Urothelium cell line (cell line): ENCODE measurements around the gene POP7.
A peak's percentile ranks its signal among the peaks of the same experiment; 100 is the strongest.

ENCODE experiments used
- DNase-seq: peaks from one replicate; pipeline ENCODE4 v3.0.0; 2011; ENCODE audit warnings: low spot score, mixed read lengths
- FAIRE-seq: peaks from 2 replicates; lab custom pipeline; 2011; peaks lifted over from hg19 to GRCh38; lab: Jason Lieb, UNC

POP7 gene

DNA sequence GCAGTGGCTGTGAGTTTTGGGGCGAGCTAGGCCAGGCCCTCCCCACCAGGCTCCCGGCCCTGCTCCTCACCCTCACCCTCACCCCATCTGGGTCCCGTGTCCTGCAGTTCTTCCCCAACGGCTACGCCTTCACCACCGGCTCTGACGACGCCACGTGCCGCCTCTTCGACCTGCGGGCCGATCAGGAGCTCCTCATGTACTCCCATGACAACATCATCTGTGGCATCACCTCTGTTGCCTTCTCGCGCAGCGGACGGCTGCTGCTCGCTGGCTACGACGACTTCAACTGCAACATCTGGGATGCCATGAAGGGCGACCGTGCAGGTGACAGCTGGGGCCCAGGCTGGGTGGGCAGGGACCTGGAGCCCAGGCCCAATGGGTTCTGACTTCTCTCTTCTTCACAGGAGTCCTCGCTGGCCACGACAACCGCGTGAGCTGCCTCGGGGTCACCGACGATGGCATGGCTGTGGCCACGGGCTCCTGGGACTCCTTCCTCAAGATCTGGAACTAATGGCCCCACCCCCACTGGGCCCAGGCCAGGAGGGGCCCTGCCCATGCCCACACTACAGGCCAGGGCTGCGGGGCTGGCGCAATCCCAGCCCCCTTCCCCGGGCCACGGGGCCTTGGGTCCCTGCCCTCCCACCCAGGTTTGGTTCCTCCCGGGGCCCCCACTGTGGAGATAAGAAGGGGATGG is 27.5 kb upstream of the POP7 start:
- FAIRE-seq (peak; percentile 61), DNase-seq (no peak)

DNA sequence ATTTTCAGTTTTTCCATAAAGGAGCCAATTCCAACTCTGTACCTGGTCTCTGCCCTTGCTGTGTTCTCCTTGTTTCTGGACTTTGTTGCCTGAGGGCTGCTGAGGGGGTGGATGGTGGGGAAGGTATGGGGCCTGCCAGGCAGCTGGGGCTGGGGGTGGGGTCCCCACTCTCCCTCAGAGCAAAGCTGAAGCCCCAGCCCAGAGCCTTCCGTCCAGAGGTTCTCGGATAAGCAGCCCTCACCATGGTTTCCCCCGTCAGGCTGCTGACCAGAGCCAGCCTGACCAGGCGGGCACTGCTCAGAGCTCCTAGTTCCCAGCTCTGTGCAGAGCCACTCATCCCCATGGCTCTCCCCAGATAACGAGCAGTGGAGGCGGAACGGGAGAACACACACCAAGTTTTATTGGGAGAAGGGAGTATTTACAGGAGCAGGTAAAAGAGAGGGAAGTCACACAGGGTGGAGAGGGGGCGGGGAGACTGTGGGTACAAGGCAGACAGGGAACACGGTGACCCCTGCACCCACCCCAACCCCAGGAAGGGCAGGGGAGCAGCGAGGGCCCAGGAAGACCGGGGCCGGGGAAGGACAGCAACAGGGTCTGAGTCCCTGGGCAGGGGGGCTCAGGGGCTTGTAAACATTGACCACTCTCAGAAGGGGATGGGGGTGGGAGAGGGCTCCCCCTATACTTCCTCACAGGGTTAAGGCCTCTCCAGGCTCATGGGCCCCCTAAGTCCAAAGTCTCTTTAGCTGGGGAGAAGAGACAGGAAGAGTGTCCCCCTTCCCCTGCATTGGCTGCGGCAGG is 26.6 kb upstream of the POP7 start:
- no peak for DNase-seq
- FAIRE-seq = no peak

DNA sequence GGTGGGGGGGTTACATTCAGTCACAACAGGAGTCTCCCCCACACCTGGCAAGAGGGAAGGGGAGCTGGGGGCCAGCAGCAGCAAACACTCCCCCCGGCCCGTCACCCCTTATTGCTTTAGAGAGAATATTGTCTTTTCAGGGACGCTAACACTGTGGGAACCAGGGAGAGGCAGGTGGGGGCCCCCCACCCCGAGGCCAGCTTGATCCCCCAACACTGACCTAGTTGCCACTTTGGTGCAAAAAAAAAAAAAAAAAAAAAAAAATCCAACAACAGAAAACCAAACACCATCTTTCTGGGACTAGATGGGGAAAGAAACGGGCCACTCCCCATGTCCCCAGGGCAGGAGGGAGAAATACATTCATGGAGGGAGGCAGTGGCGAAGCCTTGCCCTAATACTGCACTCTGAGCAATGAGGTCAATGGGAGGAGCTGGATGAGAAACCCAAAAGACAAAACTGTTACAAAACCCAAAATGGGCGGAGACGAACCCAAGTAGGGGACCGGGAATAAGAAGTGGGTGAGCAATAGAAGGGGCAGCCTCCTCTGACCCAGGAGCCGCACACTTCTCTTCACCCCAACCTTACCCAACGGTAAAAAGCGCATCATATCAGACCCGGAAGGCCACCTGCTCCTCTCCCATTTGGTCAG is 25.9 kb upstream of the POP7 start:
- FAIRE-seq = peak; percentile 42
- no peak for DNase-seq

DNA sequence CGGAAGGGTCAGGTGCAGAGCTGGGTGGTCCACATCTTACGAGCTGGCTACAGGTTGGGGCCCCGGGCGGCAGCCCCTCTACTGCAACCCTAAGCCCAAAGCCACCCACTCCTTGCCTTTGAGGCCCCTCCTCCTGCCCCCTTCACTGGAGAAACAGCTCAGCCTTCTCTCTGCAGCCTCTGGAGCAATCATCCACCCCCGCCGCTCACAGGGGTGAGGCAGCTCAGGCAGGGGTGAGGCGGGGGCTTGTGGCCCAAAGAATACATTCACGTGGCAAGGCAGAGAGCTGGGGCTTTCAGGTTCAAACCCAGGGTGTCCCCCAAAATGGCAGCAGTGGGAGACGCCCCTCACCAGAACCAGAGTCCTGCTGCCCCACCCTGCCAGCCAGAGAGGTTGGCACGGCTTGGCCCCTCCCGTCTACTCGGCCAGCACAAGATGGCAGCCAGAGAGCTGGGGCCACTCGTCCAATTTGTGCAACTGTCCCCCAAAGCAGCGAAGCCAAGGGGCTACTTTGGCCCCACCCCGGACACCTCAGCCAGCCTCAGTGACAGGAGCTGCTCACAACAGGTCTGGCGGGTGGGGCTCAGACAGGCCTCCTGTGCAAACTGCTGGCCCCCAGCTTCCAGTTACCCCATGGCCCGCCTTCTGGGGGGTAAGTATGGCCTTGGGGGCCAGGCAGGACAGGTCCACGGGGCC is 25.2 kb upstream of the POP7 start:
- FAIRE-seq (peak; percentile 40), DNase-seq (no peak)

DNA sequence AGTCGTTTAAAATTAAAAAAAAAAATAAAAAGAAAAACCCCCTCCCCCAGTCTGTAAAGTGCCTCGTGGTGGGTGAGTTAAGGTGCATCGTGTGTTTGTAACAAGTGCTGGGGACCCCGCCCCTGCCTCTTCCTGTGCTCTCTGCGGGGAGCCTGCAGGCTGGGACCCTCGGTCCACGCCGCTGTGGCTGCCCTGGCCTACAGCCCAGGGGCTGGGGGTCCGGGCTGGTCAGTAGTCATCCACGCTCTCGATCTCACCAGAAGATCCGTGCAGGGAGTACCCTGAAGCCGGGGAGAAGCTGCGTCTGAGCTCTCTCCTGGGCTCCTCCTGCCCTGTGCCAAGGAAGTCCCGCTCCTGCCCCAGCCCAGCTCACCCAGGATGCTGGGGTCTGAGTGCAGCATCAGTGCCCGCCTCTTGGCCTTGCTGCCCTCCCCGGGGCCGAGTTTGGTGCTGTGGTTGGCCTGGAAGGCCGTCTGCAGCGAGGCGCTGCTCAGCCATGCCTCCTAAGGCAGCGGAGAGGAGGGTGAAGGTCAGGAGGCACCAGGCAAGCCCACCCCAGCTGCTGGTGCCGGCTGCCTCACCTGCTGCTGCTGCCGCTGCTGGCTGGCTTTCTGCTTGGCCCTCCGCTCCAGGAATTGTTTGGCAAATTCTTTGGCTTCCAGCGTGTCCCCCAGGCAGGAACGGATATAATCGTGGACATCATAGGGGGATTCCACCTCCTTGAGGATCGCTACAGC is 24.3 kb upstream of the POP7 start:
- FAIRE-seq (no peak), DNase-seq (no peak)

DNA sequence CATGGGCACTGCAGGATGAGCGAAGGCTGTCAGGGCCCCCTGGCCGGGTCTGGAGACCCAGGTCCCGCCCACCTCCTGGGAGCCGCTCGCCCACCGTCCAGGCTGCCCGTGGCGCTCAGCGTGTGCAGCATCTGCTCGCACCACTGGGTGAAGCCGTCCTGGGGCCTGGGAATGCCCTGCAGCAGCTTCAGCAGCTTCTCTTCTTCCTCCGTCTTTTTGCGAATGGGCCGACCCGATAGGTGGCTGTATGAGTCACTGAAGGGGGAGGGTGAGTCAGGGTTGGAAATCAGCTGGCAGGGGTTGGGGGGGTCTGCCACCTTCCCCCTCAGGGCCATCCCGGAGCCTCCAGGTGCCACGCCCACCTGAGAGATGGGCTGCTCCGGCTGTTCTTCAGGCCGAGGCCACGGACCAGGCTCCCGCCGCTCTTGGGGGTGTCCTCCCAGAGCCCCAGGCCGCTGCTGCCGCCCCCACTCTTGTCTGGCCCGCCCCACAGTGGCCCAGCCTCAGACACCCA is 23.6 kb upstream of the POP7 start:
- FAIRE-seq = no peak
- no peak for DNase-seq

DNA sequence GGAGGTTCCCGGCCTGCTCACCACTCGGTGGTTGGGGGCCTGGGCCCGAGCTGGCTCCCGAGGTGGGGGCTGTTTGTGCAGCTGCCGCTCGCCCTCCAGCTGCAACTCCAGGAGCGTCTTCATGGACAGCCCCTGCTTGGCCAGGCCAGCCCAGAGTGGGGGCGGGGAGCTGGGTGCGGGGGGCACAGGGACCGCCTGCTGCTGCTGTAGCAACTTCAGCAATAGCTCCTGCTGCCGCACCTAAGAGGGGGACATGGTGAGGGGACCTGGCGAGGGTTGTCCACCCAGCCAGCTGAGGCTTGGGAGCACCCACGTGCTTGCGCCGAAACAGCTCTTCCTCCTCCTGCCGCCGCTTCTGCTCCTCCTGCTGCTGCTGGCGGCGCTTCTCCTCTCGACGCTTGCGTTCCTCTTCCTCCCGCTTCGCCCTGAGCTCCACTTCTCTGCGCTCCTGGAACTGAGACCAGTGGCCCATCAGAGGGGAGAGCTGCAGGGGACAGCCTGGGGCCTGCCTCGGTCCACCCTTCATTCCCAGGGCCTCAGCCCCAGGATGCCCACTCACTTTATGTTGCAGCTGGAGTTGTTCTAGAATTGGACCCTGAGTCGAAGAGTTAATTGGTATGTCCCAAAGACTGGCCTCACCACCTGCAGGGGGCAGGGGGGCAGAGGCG is 22.8 kb upstream of the POP7 start:
- FAIRE-seq = no peak
- DNase-seq = no peak

DNA sequence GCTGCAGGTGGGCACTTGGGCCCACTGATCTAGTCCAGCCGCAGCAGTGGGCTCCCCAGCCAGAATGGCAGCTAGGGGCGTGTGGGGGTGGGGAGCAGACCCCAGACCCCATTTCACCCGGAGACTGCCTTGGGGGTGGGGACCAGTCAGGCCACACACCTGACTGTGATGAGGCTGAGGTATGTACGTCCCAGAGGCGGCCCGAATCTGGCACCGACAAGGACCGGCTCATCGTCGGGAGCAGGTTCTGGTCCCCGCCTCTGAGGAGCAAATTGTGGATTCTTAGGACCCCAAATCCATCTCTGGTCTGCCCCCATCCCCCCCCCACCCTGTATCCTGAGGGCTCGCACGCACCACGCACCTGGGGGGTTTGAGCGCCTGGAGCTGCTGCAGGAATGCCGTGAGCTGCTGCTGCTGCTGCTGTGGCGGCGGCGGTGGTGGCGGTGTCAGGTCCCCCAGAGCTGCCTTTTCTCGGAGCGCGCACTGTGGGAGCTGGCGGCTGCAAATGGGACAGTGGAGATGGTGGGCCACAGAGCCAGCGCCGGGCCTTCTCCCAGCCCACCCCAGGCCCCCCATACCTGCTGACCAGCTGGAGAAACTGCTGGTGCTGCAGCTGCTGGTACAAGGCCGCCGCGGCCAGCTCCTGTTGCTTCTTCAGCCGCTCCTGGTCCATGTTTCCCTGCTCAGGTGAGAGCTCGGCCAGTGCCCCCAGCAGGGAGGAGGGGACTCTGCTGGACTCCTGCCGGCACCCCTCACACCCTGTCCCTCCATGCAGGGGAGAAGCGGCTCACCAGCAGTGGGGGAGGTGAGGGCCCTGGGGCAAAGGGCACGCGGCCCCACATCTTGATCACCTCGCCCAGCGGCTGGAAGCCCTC is 22.0 kb upstream of the POP7 start:
- no peak for DNase-seq
- no peak for FAIRE-seq

DNA sequence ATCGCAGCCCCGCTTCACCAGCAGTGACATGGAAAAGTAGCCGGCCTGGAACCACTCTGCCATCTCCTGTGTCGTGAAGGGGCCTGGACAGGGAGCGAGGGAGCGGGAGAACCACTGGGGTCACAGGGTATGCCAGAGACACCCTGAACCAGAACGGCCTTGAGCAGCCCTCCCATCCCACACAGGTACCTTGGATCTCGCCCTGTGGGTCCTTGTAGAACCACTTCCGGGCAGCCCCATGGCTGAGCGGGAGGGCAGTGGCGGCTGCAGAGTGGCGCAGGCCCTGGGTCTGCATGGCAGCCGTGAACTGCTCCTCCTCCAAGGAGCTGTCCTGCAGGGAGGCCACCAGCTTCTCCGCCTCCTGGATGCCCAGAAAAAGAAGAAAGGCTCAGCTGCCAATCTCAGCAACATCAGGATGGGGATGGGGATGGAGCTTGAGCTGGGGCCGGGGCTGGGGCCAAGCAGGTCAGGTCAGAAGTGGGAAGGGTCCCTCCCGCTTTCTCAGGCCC is 21.3 kb upstream of the POP7 start:
- DNase-seq = no peak
- FAIRE-seq = no peak

DNA sequence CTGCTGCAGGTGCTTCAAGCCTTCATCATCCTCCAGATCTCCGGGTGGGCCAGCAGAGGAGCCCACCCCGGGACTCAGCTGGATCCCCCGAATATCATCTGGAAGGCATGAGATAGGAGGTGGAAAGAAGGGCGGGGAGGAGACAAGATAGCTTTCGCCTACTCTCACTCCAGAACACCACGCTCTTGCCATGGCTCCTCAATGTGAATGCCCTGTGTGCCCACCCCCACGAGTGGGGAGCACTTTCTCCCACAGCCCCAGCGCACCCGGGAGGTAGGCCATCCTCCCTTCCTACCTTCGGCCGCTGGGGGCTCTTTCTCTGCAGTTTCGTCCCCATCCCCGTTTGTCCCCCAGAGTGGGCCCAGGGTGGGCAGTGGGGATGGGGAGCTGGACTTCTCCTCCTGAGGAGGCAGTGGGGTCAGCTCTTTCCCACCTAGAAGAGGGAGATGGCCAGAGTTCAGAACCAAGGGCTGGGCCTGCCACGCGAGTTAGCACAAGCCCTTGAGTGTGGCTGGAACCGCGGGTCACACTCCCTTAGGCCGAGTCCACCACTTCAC is 20.8 kb upstream of the POP7 start:
- no peak for DNase-seq
- FAIRE-seq = no peak

DNA sequence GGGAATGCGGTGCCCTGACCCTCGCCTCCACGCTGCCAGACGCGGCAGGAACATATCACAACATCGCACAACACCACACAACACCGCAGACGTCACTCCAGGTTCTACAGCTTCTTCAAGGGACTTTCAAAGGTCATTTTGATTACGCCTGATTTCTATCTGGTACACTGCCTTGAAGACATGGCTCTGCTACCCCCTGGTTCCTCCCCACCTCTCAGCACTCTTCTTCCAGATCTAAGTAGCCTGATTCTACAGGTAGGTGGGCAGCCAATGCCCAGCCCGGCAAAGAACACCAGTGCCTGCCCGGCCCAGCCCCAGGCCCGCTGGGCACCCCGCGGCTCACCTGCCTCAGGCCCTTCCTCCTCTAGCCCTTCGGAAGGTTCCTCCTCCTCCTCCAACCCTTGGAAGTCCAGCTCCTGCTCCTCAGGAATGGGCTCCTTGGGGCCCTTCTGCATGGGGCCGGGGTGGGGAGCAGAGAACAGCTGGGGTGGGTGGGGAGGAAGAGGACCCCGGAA is 20.2 kb upstream of the POP7 start:
- DNase-seq (no peak), FAIRE-seq (no peak)

DNA sequence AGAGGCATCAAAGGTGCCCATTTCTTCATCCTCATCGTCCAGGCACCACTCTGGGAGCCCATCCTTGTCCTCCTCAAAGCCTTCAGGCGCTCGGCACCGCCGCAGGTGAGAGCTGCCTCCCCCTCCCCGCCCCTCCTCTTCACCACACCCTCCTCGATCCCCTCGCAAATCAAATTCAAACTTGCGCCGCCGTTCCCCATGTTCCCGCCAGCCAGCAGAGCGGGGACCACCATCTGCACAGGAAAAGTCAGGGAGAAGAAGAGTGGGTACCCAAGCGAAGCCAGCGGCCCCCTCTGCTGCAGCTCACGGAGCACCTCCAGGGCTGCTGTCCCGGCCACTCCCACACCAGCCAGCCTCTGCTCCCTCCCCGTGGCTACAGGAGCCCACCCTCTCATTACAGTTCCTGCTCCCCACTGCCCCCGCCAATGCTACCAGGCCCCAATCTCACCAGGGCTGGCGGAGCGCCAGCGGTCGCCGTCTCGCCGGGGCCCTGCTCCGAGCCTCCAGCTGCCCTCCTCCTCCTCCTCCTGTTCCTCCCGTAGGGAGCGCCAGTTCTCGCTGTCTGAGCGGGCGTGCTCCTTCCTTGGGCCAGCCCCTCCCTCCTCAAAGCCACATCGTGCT is 19.6 kb upstream of the POP7 start:
- FAIRE-seq = no peak
- no peak for DNase-seq

DNA sequence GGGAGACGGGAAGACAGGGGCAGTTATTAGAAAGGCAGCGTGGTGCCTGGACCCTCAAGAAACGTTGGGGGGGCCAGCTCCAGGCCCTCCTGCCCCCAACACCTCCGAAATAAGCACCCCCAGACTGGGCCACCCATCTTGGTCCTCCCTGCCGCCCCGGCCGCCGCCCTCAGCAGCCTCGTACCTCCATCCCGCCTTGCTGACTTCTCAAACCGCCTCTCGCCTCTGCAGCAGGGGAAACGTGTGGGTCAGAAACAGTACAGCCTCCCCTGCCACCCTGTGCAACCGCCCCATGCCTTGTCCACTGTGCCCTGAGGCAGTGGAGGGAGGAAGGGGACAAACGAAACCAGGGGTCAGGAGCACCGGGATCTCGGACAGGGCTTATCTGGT is 19.1 kb upstream of the POP7 start:
- FAIRE-seq = no peak
- no peak for DNase-seq

DNA sequence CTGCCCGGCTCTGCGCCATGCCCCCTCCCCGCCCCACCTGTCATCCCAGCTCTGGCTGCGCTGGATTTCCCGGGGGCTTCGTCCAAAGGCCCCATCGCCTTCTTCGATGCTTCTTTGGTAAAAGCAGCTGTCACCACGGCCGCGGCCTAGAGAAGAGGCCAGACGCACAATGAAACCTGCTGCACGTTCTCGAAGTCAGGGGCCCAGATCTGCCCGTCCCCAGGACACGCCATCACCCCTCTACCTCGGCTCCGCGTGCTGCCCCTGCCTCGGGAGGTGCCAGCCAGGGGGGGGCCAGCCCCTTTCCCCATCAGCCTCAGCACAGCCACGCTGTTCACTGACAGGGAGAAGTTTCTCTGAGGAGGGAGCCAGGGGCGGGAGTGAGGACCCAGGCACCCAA is 18.7 kb upstream of the POP7 start:
- DNase-seq = no peak
- FAIRE-seq = no peak

DNA sequence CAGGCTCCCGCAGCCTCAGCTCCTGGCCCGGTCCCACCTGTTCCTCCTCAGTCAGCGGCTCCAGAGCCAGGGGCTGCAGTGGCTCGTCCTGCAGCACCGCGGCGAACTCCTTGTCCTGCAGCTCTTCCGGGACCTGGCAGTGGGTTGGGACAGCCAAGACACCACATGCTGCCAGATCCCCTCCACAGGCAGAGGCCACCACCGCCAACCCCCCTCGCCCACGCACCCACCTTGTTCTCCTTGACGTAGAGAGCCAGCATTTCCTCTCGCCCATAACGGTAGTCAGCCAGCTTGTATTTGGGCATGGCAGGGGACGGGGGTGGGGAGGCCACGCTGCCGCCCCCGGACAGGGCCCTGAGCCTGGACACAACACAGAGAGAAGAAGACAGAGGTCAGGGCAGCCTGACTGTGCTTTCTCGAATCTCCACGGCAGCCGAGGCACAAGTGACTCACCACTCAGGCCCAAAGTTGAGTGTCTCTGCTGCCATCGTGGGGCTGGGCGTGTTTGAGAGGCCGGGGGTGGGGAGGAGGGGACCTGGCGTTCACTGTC is 18.1 kb upstream of the POP7 start:
- FAIRE-seq (peak; percentile 17), DNase-seq (no peak)

DNA sequence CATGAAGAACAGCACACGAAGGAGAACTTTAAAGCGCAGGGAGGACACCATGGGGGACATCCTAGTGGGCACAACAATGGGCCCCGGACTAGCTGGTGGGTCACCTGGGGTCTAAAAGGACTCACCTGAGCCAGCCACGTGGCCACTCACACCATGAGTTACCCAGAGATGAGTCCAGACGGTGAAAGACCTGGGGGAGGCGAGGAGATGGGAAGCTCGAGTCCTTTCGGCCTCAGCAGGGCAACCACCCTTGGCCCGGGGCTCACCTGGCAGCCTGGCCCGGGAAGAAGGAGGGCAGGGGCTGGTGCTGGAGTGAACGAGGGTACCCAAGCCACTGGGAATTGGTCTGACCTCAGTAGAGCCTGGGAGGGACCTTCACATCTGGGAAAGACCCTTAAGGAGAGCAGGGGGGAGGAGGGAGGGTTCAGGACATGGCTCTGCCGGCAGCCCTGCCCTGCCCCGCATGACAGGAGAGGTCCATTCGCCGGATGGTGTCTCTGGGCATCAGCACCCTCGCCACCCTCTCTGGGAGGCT is 17.5 kb upstream of the POP7 start:
- no peak for FAIRE-seq
- DNase-seq = no peak
